AG09319 (cell line): ENCODE results near the gene VAMP8.
"Not testable (repeated sequence)": the region's sequence is repeated elsewhere in the genome, so short reads cannot be mapped to it uniquely, and the experiment has no call there.

Source experiments
- DNase-seq: peaks from one replicate; pipeline ENCODE4 v3.0.0-alpha.2; 2010; ENCODE audit warnings: low read depth; ENCODE audit errors: extremely low read depth
- CTCF ChIP-seq: IDR thresholded peaks from 2 replicates; pipeline ENCODE4 v1.5.1; 2011; ENCODE audit warnings: low read depth, mild to moderate bottlenecking, inconsistent platforms, low read length, moderate library complexity

The VAMP8 gene

DNA sequence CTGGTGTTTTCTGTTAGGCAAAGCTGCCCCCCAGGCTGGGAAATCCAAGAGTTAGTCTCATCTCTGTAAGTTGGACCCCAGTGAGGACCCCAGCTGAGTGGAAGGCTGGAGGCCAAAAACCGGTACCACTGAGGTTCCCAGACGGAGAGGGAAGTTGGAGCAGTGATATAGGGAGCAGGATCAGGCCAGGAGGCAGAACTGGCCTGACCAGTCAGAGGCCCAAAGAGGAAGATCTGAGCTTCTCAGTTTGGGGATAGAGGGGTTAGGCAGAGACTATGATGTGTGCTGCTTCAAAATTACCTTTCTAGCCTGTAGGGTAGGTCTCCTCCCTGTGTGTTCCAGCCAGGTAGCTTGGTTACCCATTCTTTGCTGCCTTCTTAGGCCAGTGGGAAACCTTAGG lies 13.6 kb downstream of the VAMP8 start:
- no peak for DNase-seq
- no peak for TF ChIP-seq CTCF

DNA sequence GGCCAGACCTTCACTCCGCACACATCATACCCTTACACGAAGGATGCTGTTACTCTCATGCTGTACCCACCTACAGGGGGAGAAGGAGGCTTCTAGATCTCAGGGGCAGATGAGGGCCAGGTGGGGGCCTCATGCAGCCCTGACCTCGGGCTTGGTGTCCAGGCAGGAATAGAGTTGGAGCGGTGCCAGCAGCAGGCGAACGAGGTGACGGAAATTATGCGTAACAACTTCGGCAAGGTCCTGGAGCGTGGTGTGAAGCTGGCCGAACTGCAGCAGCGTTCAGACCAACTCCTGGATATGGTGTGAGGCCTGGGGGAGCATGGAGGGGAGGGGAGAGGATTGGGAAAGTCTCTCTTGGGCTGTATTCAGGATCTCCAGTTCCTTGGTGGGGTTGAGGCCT lies 14.2 kb downstream of the VAMP8 start:
- TF ChIP-seq CTCF = no peak
- DNase-seq = no peak

DNA sequence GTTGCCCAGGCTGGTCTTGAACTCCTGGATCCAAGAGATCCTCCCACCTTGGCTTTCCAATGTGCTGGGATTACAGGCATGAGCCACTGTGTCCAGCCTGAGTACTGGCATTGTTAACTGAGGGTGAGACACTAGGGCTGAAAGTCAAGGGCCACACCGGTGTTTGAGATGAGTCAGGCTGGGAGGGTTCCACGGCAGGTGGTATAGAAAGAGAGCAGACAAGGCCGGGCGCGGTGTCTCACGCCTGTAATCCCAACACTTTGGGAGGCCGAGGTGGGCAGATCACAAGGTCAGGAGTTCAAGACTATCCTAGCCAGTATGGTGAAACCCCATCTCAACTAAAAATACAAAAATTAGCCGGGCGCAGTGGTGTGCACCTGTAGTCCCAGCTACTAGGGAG lies 14.9 kb downstream of the VAMP8 start:
- DNase-seq = not testable (repeated sequence)

DNA sequence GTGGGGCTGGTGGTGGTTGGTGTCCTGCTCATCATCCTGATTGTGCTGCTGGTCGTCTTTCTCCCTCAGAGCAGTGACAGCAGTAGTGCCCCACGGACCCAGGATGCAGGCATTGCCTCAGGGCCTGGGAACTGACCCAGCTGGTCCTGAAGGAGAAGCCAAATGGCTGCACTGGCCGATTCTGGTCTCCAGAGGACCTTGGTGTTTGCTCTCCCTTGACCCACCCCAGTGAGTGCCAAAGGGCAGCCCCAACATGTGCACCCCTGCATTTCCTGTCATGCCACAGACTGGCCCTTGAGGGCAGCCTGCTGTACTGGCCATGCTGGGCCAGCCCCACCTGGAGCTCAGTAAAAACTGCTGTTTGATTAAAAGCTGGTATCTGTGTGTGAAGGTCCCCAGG lies 15.6 kb downstream of the VAMP8 start:
- DNase-seq = no peak
- no peak for TF ChIP-seq CTCF

GRCh38 chr2:85594715-85595300 lies 17.4 kb downstream of the VAMP8 start:
- DNase-seq = no peak
- TF ChIP-seq CTCF = no peak

GRCh38 chr2:85595301-85596025 lies 18.1 kb downstream of the VAMP8 start, which contains the start of gene RNF181:
Gene RNF181 (plus strand): TSS chr2:85595745. CDS start chr2:85595764, 19 bp downstream.
- TF ChIP-seq CTCF = no peak
- peak; percentile 96 for DNase-seq

GRCh38 chr2:85596026-85596333 lies 18.6 kb downstream of the VAMP8 start:
- no peak for TF ChIP-seq CTCF
- no peak for DNase-seq

DNA sequence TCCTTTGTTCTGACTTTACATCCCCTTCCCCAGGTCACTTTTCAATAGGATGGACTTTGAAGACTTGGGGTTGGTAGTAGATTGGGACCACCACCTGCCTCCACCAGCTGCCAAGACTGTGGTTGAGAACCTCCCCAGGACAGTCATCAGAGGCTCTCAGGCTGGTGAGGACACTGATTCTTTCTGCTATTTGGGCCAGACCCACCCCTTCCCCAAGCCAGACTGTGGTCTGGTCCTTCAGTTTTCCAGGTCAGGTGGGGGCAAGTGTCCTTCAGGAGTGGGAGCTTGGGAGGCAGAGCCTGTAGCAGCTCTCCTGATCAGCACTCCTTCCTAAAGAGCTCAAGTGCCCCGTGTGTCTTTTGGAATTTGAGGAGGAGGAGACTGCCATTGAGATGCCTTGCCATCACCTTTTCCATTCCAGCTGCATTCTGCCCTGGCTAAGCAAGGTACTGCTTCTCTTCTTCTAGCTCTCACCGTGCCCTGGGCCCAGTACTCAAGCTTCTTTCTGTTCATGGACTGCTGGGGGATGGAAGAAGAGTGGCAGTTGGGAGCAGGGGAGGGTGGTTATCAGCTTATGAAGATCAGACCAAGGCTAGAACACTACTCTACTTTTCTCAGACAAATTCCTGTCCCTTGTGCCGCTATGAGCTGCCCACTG lies 19.2 kb downstream of the VAMP8 start:
- TF ChIP-seq CTCF = no peak

More for the DNA sequence above, 19.2 kb downstream of the VAMP8 start:
- no peak for DNase-seq
